H1 (cell line): ENCODE data around the gene GPX7. TPM values are rescaled to one million over a fixed set of nuclear protein-coding genes. Genes with fewer than 3 reads are reported as not detected.

Experiments
- BCL11A ChIP-seq, 2 experiments: IDR thresholded peaks; one replicate each; pipeline ENCODE4 v1.6.1; 2011; ENCODE audit warnings: low read depth in 2 of 2, low read length in 2 of 2, mild to moderate bottlenecking in 2 of 2
- CHD7 ChIP-seq: fragments of 300-600 bp; sonication (generic); IDR thresholded peaks from 2 replicates; pipeline ENCODE4 v1.7.1; 2012; ENCODE audit warnings: low read length, moderate library complexity, mild to moderate bottlenecking, inconsistent platforms; ENCODE audit not compliant: insufficient replicate concordance
- GABPA ChIP-seq: IDR thresholded peaks from 2 replicates; pipeline ENCODE4 v1.6.1; 2011; ENCODE audit warnings: mild to moderate bottlenecking, low read length, moderate library complexity, borderline replicate concordance; ENCODE audit not compliant: insufficient read depth
- MAX ChIP-seq: IDR thresholded peaks from 2 replicates; pipeline ENCODE4 v1.6.1; 2012; ENCODE audit warnings: inconsistent platforms
- NRF1 ChIP-seq: IDR thresholded peaks from 2 replicates; pipeline ENCODE4 v1.6.1; 2011; ENCODE audit warnings: mild to moderate bottlenecking, low read depth, low read length, improper control_type of control experiment
- POLR2A ChIP-seq, 2 experiments: IDR thresholded peaks; 1 replicate in 1 of 2; 2 replicates in 1 of 2; pipeline ENCODE4 v1.6.1; 2011; ENCODE audit warnings: low read depth in 2 of 2, low read length in 2 of 2, mild to moderate bottlenecking in 2 of 2; ENCODE audit errors: control extremely low read depth in 1 of 2
- RNF2 ChIP-seq: fragments of 200-900, 300-1000 bp; sonication (generic); IDR thresholded peaks from 2 replicates; pipeline ENCODE4 v1.7.1; 2016; ENCODE audit warnings: borderline replicate concordance, low read depth, mild to moderate bottlenecking, antibody characterized with exemption, low read length; ENCODE audit not compliant: poor library complexity, severe bottlenecking; ENCODE audit errors: missing control alignments
- SP2 ChIP-seq: IDR thresholded peaks from 2 replicates; pipeline ENCODE4 v1.6.1; 2012; ENCODE audit warnings: mild to moderate bottlenecking, low read length, inconsistent platforms
- TBP ChIP-seq: IDR thresholded peaks from 2 replicates; pipeline ENCODE4 v1.6.1; 2011; ENCODE audit warnings: low read depth, low read length, improper control_type of control experiment
- TCF12 ChIP-seq: IDR thresholded peaks from 2 replicates; pipeline ENCODE4 v1.6.1; 2011; ENCODE audit warnings: low read depth, mild to moderate bottlenecking, low read length
- YY1 ChIP-seq: IDR thresholded peaks from 2 replicates; pipeline ENCODE4 v1.6.1; 2011; ENCODE audit warnings: low read depth, mild to moderate bottlenecking, low read length
- ZNF274 ChIP-seq: IDR thresholded peaks from 2 replicates; pipeline ENCODE4 v1.7.0; 2012; ENCODE audit warnings: low read length, borderline replicate concordance; ENCODE audit errors: extremely low read depth
- polyA plus RNA-seq, 7 experiments: library from polyadenylated mRNA; depleted of rRNA in 3 of 7; stranded (reverse) in 5 of 7; unstranded in 2 of 7; fragments of >200 nt in 5 of 7; fragments of 200-250 nt in 2 of 7; gene quantifications; 1 replicate in 5 of 7; 2 replicates in 1 of 7; 4 replicates in 1 of 7; pipeline versions ENCODE4 v1.2.1 to v1.2.3, GENCODE V29; 2011 to 2013; ENCODE audit warnings: missing spikeins in 2 of 7, mixed read lengths in 2 of 7
- total RNA-seq: library from RNA; stranded (reverse); fragmentation: NEBNext Ultra II Directional; extraction: Animal tissue kit (Norgen Biotek cat#: 25700); gene quantifications from 2 replicates; pipeline ENCODE4 v1.2.1, GENCODE V29; 2021

The GPX7 gene
- total and polyA plus RNA-seq, 2 of the 8 experiments (the other 6 are each of a cell fraction or from before 2014, with no cell fraction given): 13.0 to 37.5 TPM

DNA sequence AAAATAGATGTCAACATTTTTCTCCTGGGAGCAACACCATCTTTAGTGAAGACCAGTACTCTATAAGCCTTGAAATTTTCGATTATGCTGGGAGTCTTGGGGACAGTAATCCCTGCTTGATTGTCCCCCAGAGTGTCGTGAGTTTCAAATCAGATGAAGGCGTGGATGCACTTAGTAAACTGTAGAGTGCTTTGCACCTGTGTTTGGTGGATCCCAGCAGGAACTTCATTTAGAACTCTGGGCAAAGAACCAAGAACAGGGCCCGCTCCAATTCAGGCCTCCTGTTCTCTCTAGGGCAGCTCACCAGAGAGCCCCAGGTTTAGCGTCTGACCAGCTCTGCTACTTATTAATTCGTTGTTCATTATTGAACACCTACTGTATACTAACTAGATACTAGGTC, 1.5 kb downstream of the GPX7 start (continued):
- TF ChIP-seq CHD7: no peak
- TF ChIP-seq TCF12: no peak
- TF ChIP-seq GABPA: no peak
- TF ChIP-seq TBP: no peak
- no peak for TF ChIP-seq MAX
- no peak for TF ChIP-seq YY1
- no peak for TF ChIP-seq ZNF274
- no peak for TF ChIP-seq BCL11A (IDR thresholded peaks at IDR 0.05; ENCODE audit: low read depth in 2 of 2, low read length in 2 of 2)
- TF ChIP-seq NRF1: no peak
- no peak for TF ChIP-seq RNF2
- TF ChIP-seq POLR2A (IDR thresholded peaks at IDR 0.05; ENCODE audit: control extremely low read depth in 1 of 2, low read depth in 2 of 2, low read length in 2 of 2): no peak
- no peak for TF ChIP-seq SP2
